ENCODE data around the gene FLT1. TPM values are rescaled to one million over a fixed set of nuclear protein-coding genes. Genes with fewer than 3 reads are reported as not detected.

The FLT1 gene
- total RNA-seq, 1 donor from 2014 or later, result 0.60 TPM

DNA sequence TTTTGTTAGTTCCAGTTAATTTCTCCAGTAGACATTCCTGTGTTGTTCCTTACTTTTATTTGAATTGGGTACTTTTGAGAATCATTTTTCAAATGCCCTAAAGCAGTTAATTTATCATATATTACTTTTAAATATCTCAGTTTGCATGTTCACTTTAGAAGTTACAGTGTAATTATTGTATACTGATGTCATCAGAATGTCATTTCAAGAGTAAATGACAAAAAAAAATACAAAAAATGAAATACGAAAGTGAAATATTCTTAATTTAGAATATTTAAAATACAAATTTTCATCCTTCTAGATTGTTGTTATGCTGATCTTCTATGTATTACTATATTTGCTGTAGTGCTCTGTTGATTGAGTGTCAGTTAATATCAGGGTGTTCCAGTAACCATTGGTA is 242.4 kb downstream of the FLT1 start:
- TF ChIP-seq, protein P1, sequence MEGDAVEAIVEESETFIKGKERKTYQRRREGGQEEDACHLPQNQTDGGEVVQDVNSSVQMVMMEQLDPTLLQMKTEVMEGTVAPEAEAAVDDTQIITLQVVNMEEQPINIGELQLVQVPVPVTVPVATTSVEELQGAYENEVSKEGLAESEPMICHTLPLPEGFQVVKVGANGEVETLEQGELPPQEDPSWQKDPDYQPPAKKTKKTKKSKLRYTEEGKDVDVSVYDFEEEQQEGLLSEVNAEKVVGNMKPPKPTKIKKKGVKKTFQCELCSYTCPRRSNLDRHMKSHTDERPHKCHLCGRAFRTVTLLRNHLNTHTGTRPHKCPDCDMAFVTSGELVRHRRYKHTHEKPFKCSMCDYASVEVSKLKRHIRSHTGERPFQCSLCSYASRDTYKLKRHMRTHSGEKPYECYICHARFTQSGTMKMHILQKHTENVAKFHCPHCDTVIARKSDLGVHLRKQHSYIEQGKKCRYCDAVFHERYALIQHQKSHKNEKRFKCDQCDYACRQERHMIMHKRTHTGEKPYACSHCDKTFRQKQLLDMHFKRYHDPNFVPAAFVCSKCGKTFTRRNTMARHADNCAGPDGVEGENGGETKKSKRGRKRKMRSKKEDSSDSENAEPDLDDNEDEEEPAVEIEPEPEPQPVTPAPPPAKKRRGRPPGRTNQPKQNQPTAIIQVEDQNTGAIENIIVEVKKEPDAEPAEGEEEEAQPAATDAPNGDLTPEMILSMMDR (IDR thresholded peaks at IDR 0.05), result no peak
- no peak overlapping the region for H3K27ac Mint-ChIP-seq (ENCODE audit: unreplicated experiment)
- no peaks in the 10 kb centered on the region for H3K4me1 Mint-ChIP-seq (ENCODE audit: low read depth)
- DNase-seq (ENCODE audit: low spot score), result no peak
- H3K27me3 Mint-ChIP-seq (ENCODE audit: low read depth), result no peaks in the 10 kb centered on the region
- H3K9me3 Mint-ChIP-seq (ENCODE audit: low read depth), result peaks cover 6% of the 10 kb centered on the region
- H3K4me3 Mint-ChIP-seq (ENCODE audit: unreplicated experiment), result no peak overlapping the region
- peaks cover 17% of the 10 kb centered on the region for H3K36me3 Mint-ChIP-seq (ENCODE audit: low read depth)

DNA sequence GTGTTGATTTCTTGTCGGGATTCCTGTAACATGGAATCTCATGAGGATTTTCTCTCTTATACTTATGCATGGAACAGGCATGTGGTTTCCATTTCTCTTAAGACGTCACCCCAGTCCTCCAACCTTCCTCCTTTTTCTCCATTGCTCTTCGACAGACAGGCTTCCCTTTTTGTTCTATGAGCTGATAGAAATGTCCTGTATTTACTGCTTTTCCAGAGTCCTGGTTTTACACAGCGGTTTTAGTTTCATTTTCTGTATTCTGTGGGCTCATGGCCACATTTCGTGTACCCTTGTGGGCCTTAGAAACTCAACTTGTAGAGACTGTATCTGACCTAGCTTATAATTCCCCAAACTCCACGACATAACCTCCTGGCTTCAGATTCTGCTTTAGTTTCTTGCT is 243.5 kb downstream of the FLT1 start:
- H3K9me3 Mint-ChIP-seq (ENCODE audit: low read depth), result peaks cover 9% of the 10 kb centered on the region
- H3K27me3 Mint-ChIP-seq (ENCODE audit: low read depth), result no peaks in the 10 kb centered on the region
- TF ChIP-seq, protein P1 (IDR thresholded peaks at IDR 0.05), result no peak
- DNase-seq (ENCODE audit: low spot score), result no peak
- peaks cover 13% of the 10 kb centered on the region for H3K36me3 Mint-ChIP-seq (ENCODE audit: low read depth)
- no peak overlapping the region for H3K27ac Mint-ChIP-seq (ENCODE audit: unreplicated experiment)
- no peak overlapping the region for H3K4me3 Mint-ChIP-seq (ENCODE audit: unreplicated experiment)
- H3K4me1 Mint-ChIP-seq (ENCODE audit: low read depth), result no peaks in the 10 kb centered on the region

DNA sequence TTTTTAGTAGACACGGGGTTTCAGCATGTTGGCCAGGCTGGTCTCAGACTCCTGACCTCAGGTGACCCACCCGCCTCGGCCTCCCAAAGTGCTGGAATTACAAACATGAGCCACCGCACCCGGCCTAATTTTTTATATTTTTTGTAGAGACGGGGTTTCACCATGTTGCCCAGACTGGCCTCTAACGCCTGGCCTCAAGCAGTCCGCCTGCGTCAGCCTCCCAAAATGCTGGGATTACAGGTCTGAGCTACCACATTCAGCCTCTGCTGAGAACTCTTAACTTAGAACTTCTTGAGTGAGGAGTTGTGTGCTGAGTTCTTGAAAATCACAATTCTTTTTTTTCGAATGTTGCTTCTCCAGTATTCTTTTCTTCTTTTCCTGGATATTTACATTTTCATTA is 244.4 kb downstream of the FLT1 start:
- TF ChIP-seq, protein P1 (IDR thresholded peaks at IDR 0.05), result no peak
- Mint-ChIP-seq H3K9me3 (ENCODE audit: low read depth) (peaks cover 9% of the 10 kb centered on the region), H3K4me1 (ENCODE audit: low read depth) (no peaks in the 10 kb centered on the region), H3K4me3 (ENCODE audit: unreplicated experiment) (no peak overlapping the region), H3K27me3 (ENCODE audit: low read depth) (no peaks in the 10 kb centered on the region), H3K27ac (ENCODE audit: unreplicated experiment) (no peak overlapping the region), H3K36me3 (ENCODE audit: low read depth) (peaks cover 11% of the 10 kb centered on the region)
- DNase-seq (ENCODE audit: low spot score), result no peak

Other genes starting within 250 kb of the FLT1 start
- 82.6 to 93.7 TPM (median 85.5 TPM) in 3 replicates for gene POMP, start 164.0 kb upstream of the FLT1 start, total RNA-seq
- 14.0 to 32.5 TPM (median 14.7 TPM) in 3 replicates for gene SLC46A3, start 223.8 kb upstream of the FLT1 start, total RNA-seq

Measured in chondrocyte (in vitro differentiated cells).